ENCODE measurements around the gene OR2J1.
"Not testable (repeated sequence)": the region's sequence is repeated elsewhere in the genome, so short reads cannot be mapped to it uniquely, and the experiment has no call there.

Gene OR2J1

GRCh38 chr6:29099190-29099589, at the start of gene OR2J1:
Gene OR2J1 (plus strand): TSS chr6:29099490. CDS start chr6:29100943, 1,453 bp downstream.
- Histone ChIP-seq H3K27ac (ENCODE audit: low read length) (no peak within 1 kb of the TSS), H3K4me3 (ENCODE audit: low read length) (no peak within 1 kb of the TSS), H3K36me3 (ENCODE audit: control insufficient read depth, low read depth, low read length) (no peaks in the 10 kb centered on the region), H3K9me3 (ENCODE audit: control insufficient read depth, low read depth, low read length) (no peaks in the 10 kb centered on the region), H3K9ac (ENCODE audit: low read length) (no peak within 1 kb of the TSS), H3K4me1 (ENCODE audit: control insufficient read depth, low read depth, low read length) (no peaks in the 10 kb centered on the region), H3K27me3 (ENCODE audit: control insufficient read depth, insufficient read depth, low read length) (no peaks in the 10 kb centered on the region)

GRCh38 chr6:29051680-29052079, 47.6 kb upstream of the OR2J1 start:
- Histone ChIP-seq H3K4me1 (ENCODE audit: control insufficient read depth, low read depth, low read length) (no peaks in the 10 kb centered on the region), H3K9ac (ENCODE audit: low read length) (no peak overlapping the region), H3K4me3 (ENCODE audit: low read length) (no peak overlapping the region), H3K9me3 (ENCODE audit: control insufficient read depth, low read depth, low read length) (no peaks in the 10 kb centered on the region), H3K36me3 (ENCODE audit: control insufficient read depth, low read depth, low read length) (no peaks in the 10 kb centered on the region), H3K27me3 (ENCODE audit: control insufficient read depth, insufficient read depth, low read length) (no peaks in the 10 kb centered on the region), H3K27ac (ENCODE audit: low read length) (no peak overlapping the region)

- Histone ChIP-seq H3K9me3 (ENCODE audit: control insufficient read depth, low read depth, low read length) (no peaks in the 10 kb centered on the region), H3K27ac (ENCODE audit: low read length) (no peak overlapping the region), H3K36me3 (ENCODE audit: control insufficient read depth, low read depth, low read length) (no peaks in the 10 kb centered on the region), H3K27me3 (ENCODE audit: control insufficient read depth, insufficient read depth, low read length) (no peaks in the 10 kb centered on the region), H3K4me1 (ENCODE audit: control insufficient read depth, low read depth, low read length) (no peaks in the 10 kb centered on the region), H3K4me3 (ENCODE audit: low read length) (no peak overlapping the region), H3K9ac (ENCODE audit: low read length) (no peak overlapping the region)
Measured at GRCh38 chr6:29071831-29072723, 27.2 kb upstream of the OR2J1 start.

- H3K4me3 ChIP-seq (ENCODE audit: low read length): no peak overlapping the region
- H3K27me3 ChIP-seq (ENCODE audit: control insufficient read depth, insufficient read depth, low read length): no peaks in the 10 kb centered on the region
- no peaks in the 10 kb centered on the region for H3K4me1 ChIP-seq (ENCODE audit: control insufficient read depth, low read depth, low read length)
- H3K27ac ChIP-seq (ENCODE audit: low read length): no peak overlapping the region
- H3K9ac ChIP-seq (ENCODE audit: low read length): no peak overlapping the region
- no peaks in the 10 kb centered on the region for H3K36me3 ChIP-seq (ENCODE audit: control insufficient read depth, low read depth, low read length)
- H3K9me3 ChIP-seq (ENCODE audit: control insufficient read depth, low read depth, low read length): no peaks in the 10 kb centered on the region
Measured at GRCh38 chr6:29079203-29079602, 20.1 kb upstream of the OR2J1 start.

- no peaks in the 10 kb centered on the region for H3K4me1 ChIP-seq (ENCODE audit: control insufficient read depth, low read depth, low read length)
- no peaks in the 10 kb centered on the region for H3K9me3 ChIP-seq (ENCODE audit: control insufficient read depth, low read depth, low read length)
- no peaks in the 10 kb centered on the region for H3K27me3 ChIP-seq (ENCODE audit: control insufficient read depth, insufficient read depth, low read length)
- H3K4me3 ChIP-seq (ENCODE audit: low read length): no peak overlapping the region
- no peak overlapping the region for H3K9ac ChIP-seq (ENCODE audit: low read length)
- no peak overlapping the region for H3K27ac ChIP-seq (ENCODE audit: low read length)
- H3K36me3 ChIP-seq (ENCODE audit: control insufficient read depth, low read depth, low read length): no peaks in the 10 kb centered on the region
Measured at GRCh38 chr6:29081312-29081711, 18.0 kb upstream of the OR2J1 start.

- Histone ChIP-seq H3K4me3 (ENCODE audit: low read length) (no peak overlapping the region), H3K36me3 (ENCODE audit: control insufficient read depth, low read depth, low read length) (no peaks in the 10 kb centered on the region), H3K9me3 (ENCODE audit: control insufficient read depth, low read depth, low read length) (no peaks in the 10 kb centered on the region), H3K27me3 (ENCODE audit: control insufficient read depth, insufficient read depth, low read length) (no peaks in the 10 kb centered on the region), H3K9ac (ENCODE audit: low read length) (no peak overlapping the region), H3K27ac (ENCODE audit: low read length) (no peak overlapping the region), H3K4me1 (ENCODE audit: control insufficient read depth, low read depth, low read length) (no peaks in the 10 kb centered on the region)
Measured at GRCh38 chr6:29082457-29082856, 16.8 kb upstream of the OR2J1 start.

- no peaks in the 10 kb centered on the region for H3K9me3 ChIP-seq (ENCODE audit: control insufficient read depth, low read depth, low read length)
- no peaks in the 10 kb centered on the region for H3K4me1 ChIP-seq (ENCODE audit: control insufficient read depth, low read depth, low read length)
- no peak within 1 kb of the TSS for H3K27ac ChIP-seq (ENCODE audit: low read length)
- H3K4me3 ChIP-seq (ENCODE audit: low read length): no peak within 1 kb of the TSS
- no peak within 1 kb of the TSS for H3K9ac ChIP-seq (ENCODE audit: low read length)
- H3K27me3 ChIP-seq (ENCODE audit: control insufficient read depth, insufficient read depth, low read length): no peaks in the 10 kb centered on the region
- no peaks in the 10 kb centered on the region for H3K36me3 ChIP-seq (ENCODE audit: control insufficient read depth, low read depth, low read length)
Measured at GRCh38 chr6:29087213-29087612, 12.1 kb upstream of the OR2J1 start, which contains the start of gene OR2B3. Gene OR2B3 (minus strand): TSS chr6:29087313. CDS start chr6:29087248, 65 bp downstream.

- H3K4me1 ChIP-seq (ENCODE audit: control insufficient read depth, low read depth, low read length): peaks cover 3% of the 10 kb centered on the region
- H3K9me3 ChIP-seq (ENCODE audit: control insufficient read depth, low read depth, low read length): no peaks in the 10 kb centered on the region
- no peak overlapping the region for H3K9ac ChIP-seq (ENCODE audit: low read length)
- H3K36me3 ChIP-seq (ENCODE audit: control insufficient read depth, low read depth, low read length): no peaks in the 10 kb centered on the region
- H3K4me3 ChIP-seq (ENCODE audit: low read length): no peak overlapping the region
- no peaks in the 10 kb centered on the region for H3K27me3 ChIP-seq (ENCODE audit: control insufficient read depth, insufficient read depth, low read length)
- H3K27ac ChIP-seq (ENCODE audit: low read length): no peak overlapping the region
Measured at GRCh38 chr6:29092957-29093356, 6.3 kb upstream of the OR2J1 start.

GRCh38 chr6:29097803-29098202, 1.5 kb upstream of the OR2J1 start:
- Histone ChIP-seq H3K36me3 (ENCODE audit: control insufficient read depth, low read depth, low read length) (no peaks in the 10 kb centered on the region), H3K4me1 (ENCODE audit: control insufficient read depth, low read depth, low read length) (peaks cover 3% of the 10 kb centered on the region), H3K27ac (ENCODE audit: low read length) (no peak overlapping the region), H3K27me3 (ENCODE audit: control insufficient read depth, insufficient read depth, low read length) (no peaks in the 10 kb centered on the region), H3K9me3 (ENCODE audit: control insufficient read depth, low read depth, low read length) (no peaks in the 10 kb centered on the region), H3K9ac (ENCODE audit: low read length) (no peak overlapping the region), H3K4me3 (ENCODE audit: low read length) (no peak overlapping the region)

- Histone ChIP-seq H3K27me3 (ENCODE audit: control insufficient read depth, insufficient read depth, low read length) (no peaks in the 10 kb centered on the region), H3K36me3 (ENCODE audit: control insufficient read depth, low read depth, low read length) (no peaks in the 10 kb centered on the region), H3K27ac (ENCODE audit: low read length) (no peak within 1 kb of the TSS), H3K9ac (ENCODE audit: low read length) (no peak within 1 kb of the TSS), H3K9me3 (ENCODE audit: control insufficient read depth, low read depth, low read length) (no peaks in the 10 kb centered on the region), H3K4me3 (ENCODE audit: low read length) (no peak within 1 kb of the TSS), H3K4me1 (ENCODE audit: control insufficient read depth, low read depth, low read length) (no peaks in the 10 kb centered on the region)
Measured at GRCh38 chr6:29107758-29108157, 8.5 kb downstream of the OR2J1 start, which contains the start of gene OR2J3. Gene OR2J3 (plus strand): TSS chr6:29108058. CDS start chr6:29111891, 3,833 bp downstream.

GRCh38 chr6:29112135-29112534, 12.8 kb downstream of the OR2J1 start:
- Histone ChIP-seq H3K27ac (ENCODE audit: low read length) (no peak overlapping the region), H3K27me3 (ENCODE audit: control insufficient read depth, insufficient read depth, low read length) (no peaks in the 10 kb centered on the region), H3K4me3 (ENCODE audit: low read length) (no peak overlapping the region), H3K36me3 (ENCODE audit: control insufficient read depth, low read depth, low read length) (no peaks in the 10 kb centered on the region), H3K9ac (ENCODE audit: low read length) (no peak overlapping the region), H3K4me1 (ENCODE audit: control insufficient read depth, low read depth, low read length) (no peaks in the 10 kb centered on the region), H3K9me3 (ENCODE audit: control insufficient read depth, low read depth, low read length) (no peaks in the 10 kb centered on the region)

GRCh38 chr6:29114964-29115363, 15.7 kb downstream of the OR2J1 start:
- not testable (repeated sequence) for H3K9ac ChIP-seq (ENCODE audit: low read length); H3K27ac ChIP-seq (ENCODE audit: low read length); H3K9me3 ChIP-seq (ENCODE audit: control insufficient read depth, low read depth, low read length); H3K36me3 ChIP-seq (ENCODE audit: control insufficient read depth, low read depth, low read length); H3K4me1 ChIP-seq (ENCODE audit: control insufficient read depth, low read depth, low read length); H3K4me3 ChIP-seq (ENCODE audit: low read length); H3K27me3 ChIP-seq (ENCODE audit: control insufficient read depth, insufficient read depth, low read length)

Measured in iPS-18a (cell line).